ENCODE measurements around the gene OCIAD2.
"Not testable (repeated sequence)": the region's sequence is repeated elsewhere in the genome, so short reads cannot be mapped to it uniquely, and the experiment has no call there.

OCIAD2 gene

GRCh38 chr4:48906206-48907173 lies at the start of gene OCIAD2:
OCIAD2 (minus strand) TSS chr4:48906774; CDS start chr4:48904549, 2,225 bp downstream.
- DNase-seq: peak; percentile 73

- peak; percentile 11 for DNase-seq
These were observed 47.7 kb upstream of the OCIAD2 start for GRCh38 chr4:48954314-48954713.

GRCh38 chr4:48949518-48950219 lies 43.1 kb upstream of the OCIAD2 start:
- peak; percentile 9 for DNase-seq

GRCh38 chr4:48949086-48949485 lies 42.5 kb upstream of the OCIAD2 start:
- no peak for DNase-seq

- DNase-seq: no peak
These were observed 41.2 kb upstream of the OCIAD2 start for GRCh38 chr4:48947731-48948130.

- no peak for DNase-seq
These were observed 39.4 kb upstream of the OCIAD2 start for GRCh38 chr4:48945981-48946380.

GRCh38 chr4:48944756-48945241 lies 38.2 kb upstream of the OCIAD2 start:
- DNase-seq: no peak

GRCh38 chr4:48944252-48944651 lies 37.7 kb upstream of the OCIAD2 start:
- peak; percentile 53 for DNase-seq

GRCh38 chr4:48943387-48943786 lies 36.8 kb upstream of the OCIAD2 start:
- no peak for DNase-seq

- DNase-seq: peak; percentile 89
These were observed 33.2 kb upstream of the OCIAD2 start for GRCh38 chr4:48939785-48940184.

- no peak for DNase-seq
These were observed 32.3 kb upstream of the OCIAD2 start for GRCh38 chr4:48938831-48939230.

GRCh38 chr4:48937033-48937432 lies 30.5 kb upstream of the OCIAD2 start:
- no peak for DNase-seq

- DNase-seq: no peak
These were observed 24.9 kb upstream of the OCIAD2 start for GRCh38 chr4:48931459-48931858.

- no peak for DNase-seq
These were observed 24.1 kb upstream of the OCIAD2 start for GRCh38 chr4:48930654-48931053.

GRCh38 chr4:48924416-48924815 lies 17.8 kb upstream of the OCIAD2 start:
- DNase-seq: no peak

GRCh38 chr4:48923065-48923464 lies 16.5 kb upstream of the OCIAD2 start:
- not testable (repeated sequence) for DNase-seq

GRCh38 chr4:48914311-48914710 lies 7.7 kb upstream of the OCIAD2 start:
- DNase-seq: no peak

- DNase-seq: no peak
These were observed 6.8 kb upstream of the OCIAD2 start for GRCh38 chr4:48913346-48913745.

- DNase-seq: no peak
These were observed 5.8 kb upstream of the OCIAD2 start for GRCh38 chr4:48912349-48912748.

GRCh38 chr4:48910511-48910910 lies 3.9 kb upstream of the OCIAD2 start:
- DNase-seq: no peak

GRCh38 chr4:48909697-48910096 lies 3.1 kb upstream of the OCIAD2 start:
- DNase-seq: peak; percentile 98

- no peak for DNase-seq
These were observed 2.1 kb upstream of the OCIAD2 start for GRCh38 chr4:48908687-48909086.

- DNase-seq: no peak
These were observed 1.3 kb upstream of the OCIAD2 start for GRCh38 chr4:48907706-48908477.
